ENCODE data around the gene FGF4. TPM values are rescaled to one million over a fixed set of nuclear protein-coding genes. Genes with fewer than 3 reads are reported as not detected.
"Not testable (repeated sequence)": the region's sequence is repeated elsewhere in the genome, so short reads cannot be mapped to it uniquely, and the experiment has no call there.

Gene FGF4
- total RNA-seq, 1 experiment from 2014 or later, result not detected

GRCh38 chr11:69773626-69774353 is 1.4 kb downstream of the FGF4 start:
- DNase-seq (ENCODE audit: low read depth), result no peak

- DNase-seq (ENCODE audit: low read depth), result no peak
These were observed 3.7 kb downstream of the FGF4 start for GRCh38 chr11:69771466-69771865.

GRCh38 chr11:69770540-69770939 is 4.6 kb downstream of the FGF4 start:
- DNase-seq (ENCODE audit: low read depth), result no peak

GRCh38 chr11:69765498-69765995 is 9.6 kb downstream of the FGF4 start:
- no peak for DNase-seq (ENCODE audit: low read depth)

- not testable (repeated sequence) for DNase-seq (ENCODE audit: low read depth)
These were observed 10.2 kb downstream of the FGF4 start for GRCh38 chr11:69764918-69765317.

GRCh38 chr11:69760319-69760718 is 14.8 kb downstream of the FGF4 start:
- no peak for DNase-seq (ENCODE audit: low read depth)

- no peak for DNase-seq (ENCODE audit: low read depth)
These were observed 22.3 kb downstream of the FGF4 start for GRCh38 chr11:69752890-69753289.

- no peak for DNase-seq (ENCODE audit: low read depth)
These were observed 24.1 kb downstream of the FGF4 start for GRCh38 chr11:69750875-69751597.

GRCh38 chr11:69750108-69750850 is 24.9 kb downstream of the FGF4 start:
- no peak for DNase-seq (ENCODE audit: low read depth)

- DNase-seq (ENCODE audit: low read depth), result no peak
These were observed 26.5 kb downstream of the FGF4 start for GRCh38 chr11:69748637-69749036.

GRCh38 chr11:69746752-69747742 is 28.1 kb downstream of the FGF4 start:
- DNase-seq (ENCODE audit: low read depth), result no peak

GRCh38 chr11:69746140-69746539 is 29.0 kb downstream of the FGF4 start:
- no peak for DNase-seq (ENCODE audit: low read depth)

- DNase-seq (ENCODE audit: low read depth), result no peak
These were observed 29.9 kb downstream of the FGF4 start for GRCh38 chr11:69745201-69745600.

- peak; percentile 74 for DNase-seq (ENCODE audit: low read depth)
These were observed 30.7 kb downstream of the FGF4 start for GRCh38 chr11:69744435-69744834.

- no peak for DNase-seq (ENCODE audit: low read depth)
These were observed 40.3 kb downstream of the FGF4 start for GRCh38 chr11:69734841-69735240.

GRCh38 chr11:69734367-69734766 is 40.8 kb downstream of the FGF4 start:
- DNase-seq (ENCODE audit: low read depth), result no peak

- DNase-seq (ENCODE audit: low read depth), result no peak
These were observed 42.2 kb downstream of the FGF4 start for GRCh38 chr11:69732910-69733309.

- DNase-seq (ENCODE audit: low read depth), result no peak
These were observed 44.0 kb downstream of the FGF4 start for GRCh38 chr11:69731110-69731509.

- DNase-seq (ENCODE audit: low read depth), result no peak
These were observed 44.6 kb downstream of the FGF4 start for GRCh38 chr11:69730500-69730899.

- DNase-seq (ENCODE audit: low read depth), result no peak
These were observed 45.9 kb downstream of the FGF4 start for GRCh38 chr11:69729252-69729651.

- no peak for DNase-seq (ENCODE audit: low read depth)
These were observed 47.9 kb downstream of the FGF4 start for GRCh38 chr11:69727266-69727665.

All from RPMI7951 (cell line).